Bone marrow (tissue), 2 donors: ENCODE measurements around the gene SERPINC1.
"Not testable (repeated sequence)": the region's sequence is repeated elsewhere in the genome, so short reads cannot be mapped to it uniquely, and the experiment has no call there.

ENCODE experiments used
- DNase-seq, 2 donors: peaks; one replicate each; lab custom pipeline; 2025; lab: John Stamatoyannopoulos, UW

The SERPINC1 gene

GRCh38 chr1:173863224-173864161 is 53.6 kb downstream of the SERPINC1 start:
- DNase-seq, result no peak

GRCh38 chr1:173862769-173863223 is 54.3 kb downstream of the SERPINC1 start:
- DNase-seq, result no peak

GRCh38 chr1:173862146-173862768 is 54.9 kb downstream of the SERPINC1 start:
- not testable (repeated sequence) for DNase-seq

- no peak for DNase-seq
These were observed 55.4 kb downstream of the SERPINC1 start for GRCh38 chr1:173861731-173862145.

GRCh38 chr1:173860065-173860464 is 57.1 kb downstream of the SERPINC1 start:
- DNase-seq, result no peak

GRCh38 chr1:173859547-173859946 is 57.6 kb downstream of the SERPINC1 start:
- not testable (repeated sequence) for DNase-seq

GRCh38 chr1:173857363-173857917 is 59.7 kb downstream of the SERPINC1 start:
- DNase-seq, result no peak

- DNase-seq, result no peak
These were observed 60.2 kb downstream of the SERPINC1 start for GRCh38 chr1:173856903-173857302.

GRCh38 chr1:173856014-173856413 is 61.1 kb downstream of the SERPINC1 start:
- no peak for DNase-seq
